ENCODE data around the gene HIVEP3. TPM values are rescaled to one million over a fixed set of nuclear protein-coding genes. Genes with fewer than 3 reads are reported as not detected.
A peak's percentile ranks its signal among the peaks of the same experiment; 100 is the strongest.

The HIVEP3 gene
- polyA plus RNA-seq, 1 of the 3 experiments (the other 2 are of a cell fraction), result 6.4 TPM

GRCh38 chr1:41502912-41503311 is 415.8 kb downstream of the HIVEP3 start:
- DNase-seq, result peak; percentile 81
- WGBS (ENCODE audit: low lambda C conversion rate), result 100% methylated on average over 4 of the region's 5 CpGs
- ChIA-PET POLR2A (no interaction called here), CTCF (interaction anchor here (0.8 to 3.5 kb wide), 8 partner anchors 10 to 79 kb away, joined by 3 to 18 read pairs (median 6); partner anchors contain the start of gene EDN2)
- Histone ChIP-seq H3K9ac (no peak overlapping the region), H2AFZ (ENCODE audit: low read depth) (no peak overlapping the region), H3K27ac (ENCODE audit: low read depth in 2 of 2, low read length in 1 of 2) (peak overlapping the region in 1 of 2 experiments; percentile 98; a peak in 2 of 4 replicates), H3K4me2 (no peak overlapping the region), H3K9me2 (no peaks in the 10 kb centered on the region), H3K79me2 (ENCODE audit: insufficient read depth) (no peaks in the 10 kb centered on the region), H3K9me3 (no peaks in the 10 kb centered on the region), H3K4me3 (ENCODE audit: low read depth in 2 of 2, low read length in 1 of 2) (no peak overlapping the region), H3F3A (replicated peaks; ENCODE audit: insufficient read depth) (peaks cover 7% of the 10 kb centered on the region), H3K36me3 (replicated peaks in 1 of 2; ENCODE audit: control insufficient read depth in 1 of 2, insufficient read depth in 2 of 2, low read length in 1 of 2) (no peaks in the 10 kb centered on the region), H3K27me3 (ENCODE audit: insufficient read depth) (no peaks in the 10 kb centered on the region), H3K4me1 (ENCODE audit: control insufficient read depth in 1 of 2, insufficient read depth in 2 of 2, low read depth in 1 of 2, low read length in 1 of 2) (peaks cover 22 to 90% of the 10 kb centered on the region in 2 experiments), H4K20me1 (ENCODE audit: insufficient read depth) (no peaks in the 10 kb centered on the region)
- no peak for TF ChIP-seq TAF1 (IDR thresholded peaks at IDR 0.05; ENCODE audit: borderline replicate concordance, low read depth, low read length)
- TF ChIP-seq MEF2A (IDR thresholded peaks at IDR 0.05; ENCODE audit: borderline replicate concordance, low read depth), result no peak
- no peak for TF ChIP-seq CTCF (IDR thresholded peaks at IDR 0.05)
- TF ChIP-seq RCOR1 (IDR thresholded peaks at IDR 0.05; ENCODE audit: low read length), result peak; percentile 82; the same call in 1 of the 2 replicates
- TF ChIP-seq MXI1 (IDR thresholded peaks at IDR 0.05; ENCODE audit: low read depth, low read length), result no peak
- peak; percentile 42 for TF ChIP-seq CHD2 (IDR thresholded peaks at IDR 0.05; ENCODE audit: low read length, partially characterized antibody)
- peak in 1 of 2 experiments; percentile 56; a peak in 2 of 4 replicates for TF ChIP-seq EP300 (IDR thresholded peaks at IDR 0.05; ENCODE audit: borderline replicate concordance in 1 of 2, low read depth in 1 of 2, low read length in 1 of 2)
- no peak for TF ChIP-seq USF2 (IDR thresholded peaks at IDR 0.05; ENCODE audit: borderline replicate concordance, low read depth, low read length)
- TF ChIP-seq TEAD4 (IDR thresholded peaks at IDR 0.05; ENCODE audit: borderline replicate concordance, insufficient read depth), result no peak
- TF ChIP-seq SIN3A (IDR thresholded peaks at IDR 0.05; ENCODE audit: borderline replicate concordance, low read depth, low read length), result no peak

- no peaks in the 10 kb centered on the region for H3K27me3 ChIP-seq (ENCODE audit: insufficient read depth)
- no peaks in the 10 kb centered on the region for H3K79me2 ChIP-seq (ENCODE audit: insufficient read depth)
- ChIA-PET POLR2A (no interaction called here), CTCF (interaction anchor here (1.0 to 3.5 kb wide), 9 partner anchors 8 to 78 kb away, joined by 3 to 18 read pairs (median 6); partner anchors contain the start of gene EDN2)
- H3K4me1 ChIP-seq (ENCODE audit: control insufficient read depth in 1 of 2, insufficient read depth in 2 of 2, low read depth in 1 of 2, low read length in 1 of 2), result peaks cover 22 to 85% of the 10 kb centered on the region in 2 experiments
- H3K4me2 ChIP-seq, result no peak overlapping the region
- no peak overlapping the region for H3K9ac ChIP-seq
- no peak for DNase-seq
- H3K27ac ChIP-seq (ENCODE audit: low read depth in 2 of 2, low read length in 1 of 2), result peak overlapping the region in 1 of 2 experiments; percentile 62; a peak in 1 of 4 replicates
- no peak for TF ChIP-seq MXI1 (IDR thresholded peaks at IDR 0.05; ENCODE audit: low read depth, low read length)
- TF ChIP-seq ZBTB33 (IDR thresholded peaks at IDR 0.05; ENCODE audit: borderline replicate concordance, low read depth), result no peak
- no peak for TF ChIP-seq EZH2phosphoT487 (IDR thresholded peaks at IDR 0.05; ENCODE audit: borderline replicate concordance, low read depth)
- TF ChIP-seq MAX (IDR thresholded peaks at IDR 0.05; ENCODE audit: low read depth), result no peak
- no peak for TF ChIP-seq TCF12 (IDR thresholded peaks at IDR 0.05)
- no peak for TF ChIP-seq RAD21 (IDR thresholded peaks at IDR 0.05; ENCODE audit: low read length)
- no peak for TF ChIP-seq RFX5 (IDR thresholded peaks at IDR 0.05; ENCODE audit: low read length)
- TF ChIP-seq CTCF (IDR thresholded peaks at IDR 0.05), result no peak
- TF ChIP-seq NFIC (IDR thresholded peaks at IDR 0.05; ENCODE audit: borderline replicate concordance), result no peak
- TF ChIP-seq FOXM1 (IDR thresholded peaks at IDR 0.05; ENCODE audit: low read depth), result no peak
- TF ChIP-seq POLR2AphosphoS5 (IDR thresholded peaks at IDR 0.05; ENCODE audit: low read depth, low read length), result no peak
- TF ChIP-seq FOSL2 (IDR thresholded peaks at IDR 0.05; ENCODE audit: borderline replicate concordance, low read depth), result no peak
- no peak for TF ChIP-seq SIN3A (IDR thresholded peaks at IDR 0.05; ENCODE audit: borderline replicate concordance, low read depth, low read length)
- no peak for TF ChIP-seq EP300 (IDR thresholded peaks at IDR 0.05; ENCODE audit: borderline replicate concordance in 1 of 2, low read depth in 1 of 2, low read length in 1 of 2)
- no peaks in the 10 kb centered on the region for H3K9me2 ChIP-seq
- no peaks in the 10 kb centered on the region for H3K9me3 ChIP-seq
- WGBS (ENCODE audit: low lambda C conversion rate), result no CpG with 5 or more reads among the region's 20 CpGs
- H4K20me1 ChIP-seq (ENCODE audit: insufficient read depth), result no peaks in the 10 kb centered on the region
- H2AFZ ChIP-seq (ENCODE audit: low read depth), result no peak overlapping the region
- no peaks in the 10 kb centered on the region for H3K36me3 ChIP-seq (replicated peaks in 1 of 2; ENCODE audit: control insufficient read depth in 1 of 2, insufficient read depth in 2 of 2, low read length in 1 of 2)
- H3F3A ChIP-seq (replicated peaks; ENCODE audit: insufficient read depth), result peaks cover 7% of the 10 kb centered on the region
- no peak overlapping the region for H3K4me3 ChIP-seq (ENCODE audit: low read depth in 2 of 2, low read length in 1 of 2)
These were observed 417.1 kb downstream of the HIVEP3 start for GRCh38 chr1:41501581-41501980.
